ENCODE data around the gene OXSM. TPM values are rescaled to one million over a fixed set of nuclear protein-coding genes. Genes with fewer than 3 reads are reported as not detected.

Gene OXSM
- total RNA-seq, result 10 to 100 TPM; 10.7 to 12.0 TPM

GRCh38 chr3:25789596-25790556 is at the start of gene OXSM:
OXSM (plus strand) TSS chr3:25790090; CDS start chr3:25791021, 931 bp downstream.
- H3K4me3 Mint-ChIP-seq, result peak within 1 kb of the TSS; percentile 95
- peak within 1 kb of the TSS; percentile 96 for H3K27ac Mint-ChIP-seq
- peaks cover 23% of the 10 kb centered on the region for H3K36me3 Mint-ChIP-seq
- CTCF ChIA-PET, result interaction anchor here (1.2 to 2.5 kb wide), 3 partner anchors 67 to 142 kb away, joined by 3 to 9 read pairs (median 5); no protein-coding TSS in a partner anchor
- DNase-seq (peak; percentile 95), ATAC-seq (peak; percentile 95)
- H3K9me3 Mint-ChIP-seq (ENCODE audit: low read depth), result no peaks in the 10 kb centered on the region
- H3K4me1 Mint-ChIP-seq, result peaks cover 47% of the 10 kb centered on the region
- no peaks in the 10 kb centered on the region for H3K27me3 Mint-ChIP-seq

- ATAC-seq (no peak), DNase-seq (no peak)
- Mint-ChIP-seq H3K27ac (no peak overlapping the region), H3K27me3 (no peaks in the 10 kb centered on the region), H3K9me3 (ENCODE audit: low read depth) (no peaks in the 10 kb centered on the region), H3K4me1 (no peaks in the 10 kb centered on the region), H3K36me3 (peaks cover 55% of the 10 kb centered on the region), H3K4me3 (no peak overlapping the region)
- CTCF ChIA-PET, result no interaction called here
These were observed 45.4 kb upstream of the OXSM start for GRCh38 chr3:25744470-25744869.

GRCh38 chr3:25747033-25747432 is 42.9 kb upstream of the OXSM start:
- H3K27ac Mint-ChIP-seq, result no peak overlapping the region

GRCh38 chr3:25748189-25748588 is 41.7 kb upstream of the OXSM start:
- H3K4me3 Mint-ChIP-seq, result no peak overlapping the region
- CTCF ChIA-PET, result interaction anchor here (0.6 to 1.1 kb wide), 2 partner anchors 27 to 100 kb away, joined by 3 read pairs; no protein-coding TSS in a partner anchor

More at GRCh38 chr3:25747033-25747432, 42.9 kb upstream of the OXSM start:
- no peak for ATAC-seq
- H3K27me3 Mint-ChIP-seq, result no peaks in the 10 kb centered on the region
- H3K9me3 Mint-ChIP-seq (ENCODE audit: low read depth), result no peaks in the 10 kb centered on the region
- H3K4me3 Mint-ChIP-seq, result no peak overlapping the region
- CTCF ChIA-PET, result no interaction called here
- DNase-seq, result no peak
- H3K36me3 Mint-ChIP-seq, result peaks cover 70% of the 10 kb centered on the region
- H3K4me1 Mint-ChIP-seq, result no peaks in the 10 kb centered on the region

GRCh38 chr3:25749031-25749581 is 40.8 kb upstream of the OXSM start:
- DNase-seq (no peak), ATAC-seq (no peak)
- Mint-ChIP-seq H3K27me3 (no peaks in the 10 kb centered on the region), H3K27ac (no peak overlapping the region), H3K4me1 (no peaks in the 10 kb centered on the region), H3K9me3 (ENCODE audit: low read depth) (no peaks in the 10 kb centered on the region), H3K4me3 (no peak overlapping the region), H3K36me3 (peaks cover 64% of the 10 kb centered on the region)
- CTCF ChIA-PET, result interaction anchor here (1.1 kb wide), 1 partner anchor 101 kb away, joined by 3 read pairs; no protein-coding TSS in a partner anchor

More at GRCh38 chr3:25748189-25748588, 41.7 kb upstream of the OXSM start:
- H3K27ac Mint-ChIP-seq, result no peak overlapping the region
- ATAC-seq (no peak), DNase-seq (no peak)
- peaks cover 69% of the 10 kb centered on the region for H3K36me3 Mint-ChIP-seq
- H3K27me3 Mint-ChIP-seq, result no peaks in the 10 kb centered on the region
- no peaks in the 10 kb centered on the region for H3K9me3 Mint-ChIP-seq (ENCODE audit: low read depth)
- no peaks in the 10 kb centered on the region for H3K4me1 Mint-ChIP-seq

GRCh38 chr3:25751048-25751447 is 38.8 kb upstream of the OXSM start:
- DNase-seq (no peak), ATAC-seq (no peak)
- Mint-ChIP-seq H3K4me1 (no peaks in the 10 kb centered on the region), H3K9me3 (ENCODE audit: low read depth) (no peaks in the 10 kb centered on the region), H3K36me3 (peaks cover 53% of the 10 kb centered on the region), H3K4me3 (no peak overlapping the region), H3K27ac (no peak overlapping the region), H3K27me3 (no peaks in the 10 kb centered on the region)
- CTCF ChIA-PET, result interaction anchor here (1.2 kb wide), 1 partner anchor 103 kb away, joined by 4 read pairs; no protein-coding TSS in a partner anchor

GRCh38 chr3:25751725-25752124 is 38.2 kb upstream of the OXSM start:
- no peak for DNase-seq
- ATAC-seq, result no peak
- Mint-ChIP-seq H3K27ac (no peak overlapping the region), H3K9me3 (ENCODE audit: low read depth) (no peaks in the 10 kb centered on the region), H3K4me1 (peaks cover 1% of the 10 kb centered on the region), H3K4me3 (no peak overlapping the region), H3K27me3 (no peaks in the 10 kb centered on the region), H3K36me3 (peaks cover 55% of the 10 kb centered on the region)
- CTCF ChIA-PET, result no interaction called here

- H3K4me1 Mint-ChIP-seq, result peaks cover 4% of the 10 kb centered on the region
- peaks cover 13% of the 10 kb centered on the region for H3K9me3 Mint-ChIP-seq (ENCODE audit: low read depth)
- H3K36me3 Mint-ChIP-seq, result peaks cover 68% of the 10 kb centered on the region
- H3K4me3 Mint-ChIP-seq, result no peak overlapping the region
- DNase-seq, result no peak
- H3K27ac Mint-ChIP-seq, result no peak overlapping the region
- ATAC-seq, result no peak
- H3K27me3 Mint-ChIP-seq, result no peaks in the 10 kb centered on the region
- CTCF ChIA-PET, result no interaction called here
These were observed 21.0 kb upstream of the OXSM start for GRCh38 chr3:25768851-25769250.

GRCh38 chr3:25775936-25776335 is 14.0 kb upstream of the OXSM start:
- CTCF ChIA-PET, result no interaction called here
- DNase-seq (no peak), ATAC-seq (no peak)
- peaks cover 25% of the 10 kb centered on the region for H3K4me1 Mint-ChIP-seq
- peaks cover 80% of the 10 kb centered on the region for H3K36me3 Mint-ChIP-seq
- H3K9me3 Mint-ChIP-seq (ENCODE audit: low read depth), result peaks cover 13% of the 10 kb centered on the region
- H3K27me3 Mint-ChIP-seq, result no peaks in the 10 kb centered on the region
- no peak overlapping the region for H3K27ac Mint-ChIP-seq
- H3K4me3 Mint-ChIP-seq, result no peak overlapping the region

GRCh38 chr3:25780618-25781017 is 9.3 kb upstream of the OXSM start:
- Mint-ChIP-seq H3K9me3 (ENCODE audit: low read depth) (no peaks in the 10 kb centered on the region), H3K4me1 (peaks cover 51% of the 10 kb centered on the region), H3K27ac (no peak overlapping the region), H3K27me3 (no peaks in the 10 kb centered on the region), H3K4me3 (no peak overlapping the region), H3K36me3 (peaks cover 42% of the 10 kb centered on the region)
- no peak for DNase-seq
- no peak for ATAC-seq
- CTCF ChIA-PET, result interaction anchor here (2.0 kb wide), 1 partner anchor 132 kb away, joined by 5 read pairs; no protein-coding TSS in a partner anchor

GRCh38 chr3:25781145-25781757 is 8.6 kb upstream of the OXSM start:
- no peak for ATAC-seq
- CTCF ChIA-PET, result interaction anchor here (2.0 kb wide), 1 partner anchor 133 kb away, joined by 5 read pairs; no protein-coding TSS in a partner anchor
- peaks cover 36% of the 10 kb centered on the region for H3K36me3 Mint-ChIP-seq
- H3K9me3 Mint-ChIP-seq (ENCODE audit: low read depth), result no peaks in the 10 kb centered on the region
- H3K4me1 Mint-ChIP-seq, result peaks cover 49% of the 10 kb centered on the region
- H3K27me3 Mint-ChIP-seq, result no peaks in the 10 kb centered on the region
- no peak for DNase-seq
- no peak overlapping the region for H3K27ac Mint-ChIP-seq
- H3K4me3 Mint-ChIP-seq, result peak overlapping the region; percentile 94

- CTCF ChIA-PET, result interaction anchor here (0.8 to 2.0 kb wide), 2 partner anchors 116 to 134 kb away, joined by 4 to 5 read pairs; no protein-coding TSS in a partner anchor
- no peak for ATAC-seq
- Mint-ChIP-seq H3K27ac (peak overlapping the region; percentile 84), H3K36me3 (peaks cover 29% of the 10 kb centered on the region), H3K4me1 (peaks cover 42% of the 10 kb centered on the region), H3K9me3 (ENCODE audit: low read depth) (no peaks in the 10 kb centered on the region), H3K27me3 (no peaks in the 10 kb centered on the region), H3K4me3 (peak overlapping the region; percentile 94)
- no peak for DNase-seq
These were observed 7.9 kb upstream of the OXSM start for GRCh38 chr3:25781758-25782594.
